IPS DF 6.9 (cell line): Measurements from ENCODE around the gene FCRL2.

Source experiments
- DNase-seq: peaks from one replicate; pipeline ENCODE4 v3.0.0-alpha.2; 2013; ENCODE audit warnings: low read depth, low spot score
- H3K27ac ChIP-seq: one replicate; pipeline ENCODE4 v1.5.1; 2013; ENCODE audit warnings: low read length, control low read depth
- H3K27me3 ChIP-seq: 2 replicates; pipeline ENCODE4 v1.6.1; 2013; ENCODE audit warnings: mild to moderate bottlenecking, low read length; ENCODE audit not compliant: control insufficient read depth, insufficient read depth
- H3K36me3 ChIP-seq: 2 replicates; pipeline ENCODE4 v1.6.1; 2013; ENCODE audit warnings: low read length; ENCODE audit not compliant: control insufficient read depth, insufficient read depth
- H3K4me1 ChIP-seq: 2 replicates; pipeline ENCODE4 v1.6.1; 2013; ENCODE audit warnings: low read length; ENCODE audit not compliant: control insufficient read depth, insufficient read depth
- H3K4me3 ChIP-seq: 2 replicates; pipeline ENCODE4 v1.5.1; 2013; ENCODE audit warnings: mild to moderate bottlenecking, low read length
- H3K9me3 ChIP-seq: 2 replicates; pipeline ENCODE4 v1.6.1; 2013; ENCODE audit warnings: low read length, inconsistent platforms; ENCODE audit not compliant: control insufficient read depth, insufficient read depth
- WGBS: extraction: QIAGEN DNeasy Blood & Tissue Kit; methylation state at CpG from one replicate; pipeline ENCODE4 v1.1.7; 2013; ENCODE audit warnings: mixed read lengths, missing lambda C conversion rate; ENCODE audit not compliant: insufficient read length, insufficient coverage; 5-methylcytosine and 5-hydroxymethylcytosine counted together

FCRL2 gene

GRCh38 chr1:157776971-157777391, at the start of gene FCRL2:
Gene FCRL2 (minus strand): TSS chr1:157777132. CDS start chr1:157777073, 59 bp downstream.
- Histone ChIP-seq H3K4me1 (no peaks in the 10 kb centered on the region), H3K9me3 (no peaks in the 10 kb centered on the region), H3K27me3 (no peaks in the 10 kb centered on the region), H3K4me3 (no peak within 1 kb of the TSS), H3K27ac (no peak within 1 kb of the TSS), H3K36me3 (no peaks in the 10 kb centered on the region)
- no peak for DNase-seq
- WGBS = no CpG with 5 or more reads among the region's 1 CpG

GRCh38 chr1:157820299-157820698, 43.4 kb upstream of the FCRL2 start:
- Histone ChIP-seq H3K4me3 (no peak overlapping the region), H3K36me3 (no peaks in the 10 kb centered on the region), H3K4me1 (no peaks in the 10 kb centered on the region), H3K27ac (no peak overlapping the region), H3K27me3 (no peaks in the 10 kb centered on the region), H3K9me3 (no peaks in the 10 kb centered on the region; the same call in 1 of the 2 replicates)
- no peak for DNase-seq
- WGBS = no CpG with 5 or more reads among the region's 2 CpGs

- no peaks in the 10 kb centered on the region for H3K36me3 ChIP-seq
- H3K27ac ChIP-seq = no peak within 1 kb of the TSS
- no peak for DNase-seq
- no CpG with 5 or more reads among the region's 3 CpGs for WGBS
- H3K4me3 ChIP-seq = no peak within 1 kb of the TSS
- no peaks in the 10 kb centered on the region for H3K27me3 ChIP-seq
- no peaks in the 10 kb centered on the region; the same call in 1 of the 2 replicates for H3K9me3 ChIP-seq
- no peaks in the 10 kb centered on the region for H3K4me1 ChIP-seq
These were observed 43.0 kb upstream of the FCRL2 start, which contains the start of gene FCRL1 for GRCh38 chr1:157819896-157820295. Gene FCRL1 (minus strand): TSS chr1:157820120. CDS start chr1:157820037, 83 bp downstream.

- no peak for DNase-seq
- Histone ChIP-seq H3K4me1 (no peaks in the 10 kb centered on the region), H3K9me3 (no peaks in the 10 kb centered on the region; the same call in 1 of the 2 replicates), H3K4me3 (no peak overlapping the region), H3K27ac (no peak overlapping the region), H3K27me3 (no peaks in the 10 kb centered on the region), H3K36me3 (no peaks in the 10 kb centered on the region)
- WGBS = no CpG with 5 or more reads among the region's 2 CpGs
These were observed 42.3 kb upstream of the FCRL2 start for GRCh38 chr1:157819215-157819614.

GRCh38 chr1:157813269-157813668, 36.3 kb upstream of the FCRL2 start:
- no peak for DNase-seq
- no peaks in the 10 kb centered on the region for H3K27me3 ChIP-seq
- WGBS = no CpG with 5 or more reads among the region's 1 CpG
- H3K4me3 ChIP-seq = no peak overlapping the region
- H3K4me1 ChIP-seq = no peaks in the 10 kb centered on the region
- no peak overlapping the region for H3K27ac ChIP-seq
- no peaks in the 10 kb centered on the region for H3K9me3 ChIP-seq
- no peaks in the 10 kb centered on the region for H3K36me3 ChIP-seq

GRCh38 chr1:157806431-157807149, 29.7 kb upstream of the FCRL2 start:
- DNase-seq = no peak
- no CpG with 5 or more reads among the region's 6 CpGs for WGBS

GRCh38 chr1:157803851-157804250, 26.9 kb upstream of the FCRL2 start:
- no peak for DNase-seq
- H3K36me3 ChIP-seq = no peaks in the 10 kb centered on the region

More at GRCh38 chr1:157806431-157807149, 29.7 kb upstream of the FCRL2 start:
- Histone ChIP-seq H3K4me1 (no peaks in the 10 kb centered on the region), H3K36me3 (no peaks in the 10 kb centered on the region), H3K9me3 (no peaks in the 10 kb centered on the region), H3K4me3 (no peak overlapping the region), H3K27ac (no peak overlapping the region), H3K27me3 (no peaks in the 10 kb centered on the region)

GRCh38 chr1:157799996-157800395, 23.1 kb upstream of the FCRL2 start:
- no peaks in the 10 kb centered on the region for H3K36me3 ChIP-seq
- no peaks in the 10 kb centered on the region for H3K27me3 ChIP-seq
- H3K27ac ChIP-seq = no peak overlapping the region
- H3K9me3 ChIP-seq = no peaks in the 10 kb centered on the region
- no peak for DNase-seq
- no peak overlapping the region for H3K4me3 ChIP-seq
- no peaks in the 10 kb centered on the region for H3K4me1 ChIP-seq
- WGBS = no CpG with 5 or more reads among the region's 1 CpG

More at GRCh38 chr1:157803851-157804250, 26.9 kb upstream of the FCRL2 start:
- Histone ChIP-seq H3K9me3 (no peaks in the 10 kb centered on the region), H3K4me1 (no peaks in the 10 kb centered on the region), H3K27me3 (no peaks in the 10 kb centered on the region), H3K27ac (no peak overlapping the region), H3K4me3 (no peak overlapping the region)
- WGBS = no CpG with 5 or more reads among the region's 7 CpGs

GRCh38 chr1:157798211-157798610, 21.3 kb upstream of the FCRL2 start:
- Histone ChIP-seq H3K9me3 (no peaks in the 10 kb centered on the region), H3K36me3 (no peaks in the 10 kb centered on the region), H3K27ac (no peak overlapping the region), H3K4me1 (no peaks in the 10 kb centered on the region), H3K27me3 (no peaks in the 10 kb centered on the region), H3K4me3 (no peak overlapping the region)
- no peak for DNase-seq
- WGBS = no CpG with 5 or more reads among the region's 5 CpGs

- Histone ChIP-seq H3K27me3 (no peaks in the 10 kb centered on the region), H3K27ac (no peak overlapping the region), H3K4me1 (no peaks in the 10 kb centered on the region), H3K36me3 (no peaks in the 10 kb centered on the region), H3K4me3 (no peak overlapping the region), H3K9me3 (no peaks in the 10 kb centered on the region)
- no peak for DNase-seq
- no CpG with 5 or more reads among the region's 1 CpG for WGBS
These were observed 8.3 kb upstream of the FCRL2 start for GRCh38 chr1:157785248-157785647.

GRCh38 chr1:157784801-157785200, 7.9 kb upstream of the FCRL2 start:
- DNase-seq = no peak
- Histone ChIP-seq H3K9me3 (no peaks in the 10 kb centered on the region), H3K27ac (no peak overlapping the region), H3K4me3 (no peak overlapping the region), H3K36me3 (no peaks in the 10 kb centered on the region), H3K4me1 (no peaks in the 10 kb centered on the region), H3K27me3 (no peaks in the 10 kb centered on the region)
- no CpG with 5 or more reads among the region's 3 CpGs for WGBS
